Measurements from ENCODE around the gene SLC26A11.
"Not testable (repeated sequence)": the region's sequence is repeated elsewhere in the genome, so short reads cannot be mapped to it uniquely, and the experiment has no call there.

The SLC26A11 gene

GRCh38 chr17:80263253-80264204 lies 43.3 kb downstream of the SLC26A11 start:
- peak; percentile 91 for DNase-seq

- DNase-seq = peak; percentile 62
These were observed 44.2 kb downstream of the SLC26A11 start for GRCh38 chr17:80264205-80265075.

GRCh38 chr17:80265205-80266068 lies 45.2 kb downstream of the SLC26A11 start:
- DNase-seq = peak; percentile 76

- no peak for DNase-seq
These were observed 47.2 kb downstream of the SLC26A11 start for GRCh38 chr17:80267391-80267790.

- no peak for DNase-seq
These were observed 48.2 kb downstream of the SLC26A11 start for GRCh38 chr17:80268427-80268826.

GRCh38 chr17:80269405-80269807 lies 49.2 kb downstream of the SLC26A11 start:
- no peak for DNase-seq

GRCh38 chr17:80270104-80270503 lies 49.9 kb downstream of the SLC26A11 start:
- no peak for DNase-seq

GRCh38 chr17:80270836-80271235 lies 50.6 kb downstream of the SLC26A11 start:
- DNase-seq = peak; percentile 47

- no peak for DNase-seq
These were observed 52.1 kb downstream of the SLC26A11 start for GRCh38 chr17:80272366-80272765.

GRCh38 chr17:80274331-80274730 lies 54.1 kb downstream of the SLC26A11 start:
- DNase-seq = no peak

GRCh38 chr17:80274871-80275449 lies 54.7 kb downstream of the SLC26A11 start:
- DNase-seq = no peak

GRCh38 chr17:80275857-80276256 lies 55.6 kb downstream of the SLC26A11 start:
- DNase-seq = not testable (repeated sequence)

- no peak for DNase-seq
These were observed 57.8 kb downstream of the SLC26A11 start for GRCh38 chr17:80277751-80278671.

- DNase-seq = no peak
These were observed 59.7 kb downstream of the SLC26A11 start for GRCh38 chr17:80279895-80280294.

GRCh38 chr17:80281516-80281915 lies 61.3 kb downstream of the SLC26A11 start:
- no peak for DNase-seq

GRCh38 chr17:80283116-80283852 lies 63.1 kb downstream of the SLC26A11 start:
- no peak for DNase-seq

GRCh38 chr17:80284631-80285030 lies 64.4 kb downstream of the SLC26A11 start:
- DNase-seq = no peak

GRCh38 chr17:80285237-80285920 lies 65.2 kb downstream of the SLC26A11 start:
- DNase-seq = no peak

GRCh38 chr17:80286638-80286960 lies 66.4 kb downstream of the SLC26A11 start:
- no peak for DNase-seq

GRCh38 chr17:80287038-80287437 lies 66.8 kb downstream of the SLC26A11 start:
- DNase-seq = no peak
